ENCODE data around the gene MEX3B. TPM values are rescaled to one million over a fixed set of nuclear protein-coding genes. Genes with fewer than 3 reads are reported as not detected.
"Not testable (repeated sequence)": the region's sequence is repeated elsewhere in the genome, so short reads cannot be mapped to it uniquely, and the experiment has no call there.

The MEX3B gene
- total and polyA plus RNA-seq, 7 donors, result 0.57 to 1.8 (median 1.2) TPM

DNA sequence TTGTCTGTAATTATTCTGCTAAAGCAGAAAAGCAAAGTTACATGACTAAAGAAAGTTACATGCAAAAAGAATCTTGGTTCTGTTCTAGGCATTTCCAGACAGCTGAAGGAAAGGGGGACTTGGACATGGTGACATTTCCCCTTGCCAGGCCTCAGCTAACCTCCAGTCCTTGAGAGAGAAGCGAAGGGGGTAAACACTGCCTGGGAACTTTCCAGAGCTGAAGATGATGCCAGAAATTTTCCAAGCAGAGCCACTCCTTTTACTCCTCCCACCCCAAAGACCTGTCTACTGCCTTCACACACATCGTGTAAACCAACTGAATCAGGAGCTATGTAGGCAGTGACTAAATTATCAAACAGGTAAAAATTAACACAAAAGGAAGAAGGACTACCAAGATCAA, 5.4 kb downstream of the MEX3B start:
- H3K36me3 ChIP-seq (ENCODE audit: insufficient read depth in 1 of 2, low read depth in 1 of 2), result peaks cover 0 to 13% of the 10 kb centered on the region in 2 donors
- no peak for ATAC-seq
- intact Hi-C loops (cut with DNase I), result loop anchor here in 1 of 2 donors (10.0 kb wide), 1 partner anchor 154 kb away; no protein-coding TSS in a partner anchor

DNA sequence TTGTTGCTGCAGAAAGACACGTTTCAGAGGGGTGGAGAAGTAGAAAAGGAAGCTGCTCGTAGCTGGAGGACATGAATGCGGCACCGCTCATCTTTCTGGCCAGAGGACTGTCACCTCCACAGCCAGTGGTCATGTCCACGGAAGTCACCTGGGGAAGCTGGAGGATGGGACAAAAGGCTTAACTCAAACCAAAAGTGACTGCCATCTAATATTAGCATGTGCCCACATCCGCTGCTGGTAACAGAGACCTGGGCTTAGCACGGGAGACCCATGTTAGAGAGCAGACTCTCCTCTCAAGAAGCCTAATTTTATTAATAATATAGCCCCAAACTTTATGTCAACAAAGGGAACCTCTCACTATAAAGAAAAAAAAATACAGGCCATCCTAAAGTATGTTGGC, 5.9 kb downstream of the MEX3B start:
- 93 to 97% (median 93%) methylated on average over 7 of the region's 7 CpGs for WGBS, 3 donors
- H3K4me1 ChIP-seq, result peaks cover 14% of the 10 kb centered on the region
- no peaks in the 10 kb centered on the region for H3K27me3 ChIP-seq (ENCODE audit: insufficient read depth in 3 of 3, low read length in 2 of 3)
- TF ChIP-seq, protein P1, sequence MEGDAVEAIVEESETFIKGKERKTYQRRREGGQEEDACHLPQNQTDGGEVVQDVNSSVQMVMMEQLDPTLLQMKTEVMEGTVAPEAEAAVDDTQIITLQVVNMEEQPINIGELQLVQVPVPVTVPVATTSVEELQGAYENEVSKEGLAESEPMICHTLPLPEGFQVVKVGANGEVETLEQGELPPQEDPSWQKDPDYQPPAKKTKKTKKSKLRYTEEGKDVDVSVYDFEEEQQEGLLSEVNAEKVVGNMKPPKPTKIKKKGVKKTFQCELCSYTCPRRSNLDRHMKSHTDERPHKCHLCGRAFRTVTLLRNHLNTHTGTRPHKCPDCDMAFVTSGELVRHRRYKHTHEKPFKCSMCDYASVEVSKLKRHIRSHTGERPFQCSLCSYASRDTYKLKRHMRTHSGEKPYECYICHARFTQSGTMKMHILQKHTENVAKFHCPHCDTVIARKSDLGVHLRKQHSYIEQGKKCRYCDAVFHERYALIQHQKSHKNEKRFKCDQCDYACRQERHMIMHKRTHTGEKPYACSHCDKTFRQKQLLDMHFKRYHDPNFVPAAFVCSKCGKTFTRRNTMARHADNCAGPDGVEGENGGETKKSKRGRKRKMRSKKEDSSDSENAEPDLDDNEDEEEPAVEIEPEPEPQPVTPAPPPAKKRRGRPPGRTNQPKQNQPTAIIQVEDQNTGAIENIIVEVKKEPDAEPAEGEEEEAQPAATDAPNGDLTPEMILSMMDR (IDR thresholded peaks at IDR 0.05), result no peak
- ATAC-seq (no peak), DNase-seq (no peak)
- peaks cover 0 to 13% of the 10 kb centered on the region in 2 donors for H3K36me3 ChIP-seq (ENCODE audit: insufficient read depth in 1 of 2, low read depth in 1 of 2)
- H3K27ac ChIP-seq, result no peak overlapping the region
- H3K4me3 ChIP-seq, result no peak overlapping the region
- intact Hi-C loops (cut with DNase I), result loop anchor here in 1 of 2 donors (10.0 kb wide), 1 partner anchor 155 kb away; no protein-coding TSS in a partner anchor
- no peaks in the 10 kb centered on the region for H3K9me3 ChIP-seq

More for the DNA sequence above, 5.4 kb downstream of the MEX3B start:
- Histone ChIP-seq H3K4me1 (peaks cover 15% of the 10 kb centered on the region), H3K27me3 (ENCODE audit: insufficient read depth in 3 of 3, low read length in 2 of 3) (no peaks in the 10 kb centered on the region), H3K4me3 (no peak overlapping the region), H3K9me3 (no peaks in the 10 kb centered on the region), H3K27ac (no peak overlapping the region)
- 4 to 15% (median 6%) methylated on average over 2 of the region's 2 CpGs for WGBS, 3 donors
- DNase-seq, result no peak
- TF ChIP-seq, protein P1 (IDR thresholded peaks at IDR 0.05), result no peak

DNA sequence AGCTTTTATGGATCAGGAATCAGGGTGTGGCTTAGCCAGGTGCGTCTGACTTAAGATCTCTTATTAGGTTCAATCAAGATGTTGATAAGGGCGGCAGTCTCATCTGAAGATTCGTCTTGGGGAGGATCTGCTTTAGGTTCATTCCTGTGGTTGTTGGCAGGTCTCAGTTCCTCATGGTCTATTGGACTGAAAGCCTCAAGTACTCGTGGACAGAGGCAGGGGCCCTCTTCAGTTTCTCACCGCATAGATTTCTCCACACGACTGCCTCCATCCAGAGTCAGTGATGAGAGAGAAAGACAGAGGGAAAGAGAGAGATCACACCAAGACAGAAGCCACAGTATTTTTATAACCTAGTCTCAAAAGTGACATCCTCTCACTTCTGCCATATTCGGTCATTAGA, 9.4 kb downstream of the MEX3B start:
- intact Hi-C loops (cut with DNase I), result no loop called here
- TF ChIP-seq, protein P1 (IDR thresholded peaks at IDR 0.05), result no peak
- no peaks in the 10 kb centered on the region for H3K36me3 ChIP-seq (ENCODE audit: insufficient read depth in 1 of 2, low read depth in 1 of 2)
- WGBS, 3 donors, result 92 to 93% (median 92%) methylated on average over 7 of the region's 7 CpGs
- no peak overlapping the region for H3K27ac ChIP-seq
- H3K4me3 ChIP-seq, result no peak overlapping the region
- H3K27me3 ChIP-seq (ENCODE audit: insufficient read depth in 3 of 3, low read length in 2 of 3), result no peaks in the 10 kb centered on the region
- H3K9me3 ChIP-seq, result no peaks in the 10 kb centered on the region
- ATAC-seq (no peak), DNase-seq (no peak)
- H3K4me1 ChIP-seq, result peaks cover 6% of the 10 kb centered on the region

DNA sequence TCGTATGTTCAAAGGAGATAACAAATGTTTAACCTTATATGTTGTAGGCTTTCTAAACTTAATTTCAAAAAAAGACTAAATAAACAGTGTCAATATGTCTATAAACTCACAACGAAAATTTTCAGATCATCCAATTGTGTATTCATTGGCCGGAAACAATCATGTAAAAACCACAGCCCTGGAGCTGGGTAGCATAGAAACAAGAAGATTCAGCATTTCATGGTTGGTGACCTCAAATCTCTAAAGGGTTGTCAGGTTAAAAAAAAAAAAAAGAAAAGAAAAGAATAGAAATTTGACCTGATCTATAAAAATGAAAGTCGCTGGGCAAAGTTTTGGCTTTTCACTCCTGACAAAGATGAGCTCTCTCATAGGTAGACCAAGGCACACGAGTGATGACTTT, 13.9 kb downstream of the MEX3B start:
- 86 to 88% (median 87%) methylated on average over 5 of the region's 5 CpGs for WGBS, 3 donors
- Histone ChIP-seq H3K27me3 (ENCODE audit: insufficient read depth in 3 of 3, low read length in 2 of 3) (no peaks in the 10 kb centered on the region), H3K9me3 (no peaks in the 10 kb centered on the region), H3K4me3 (no peak overlapping the region), H3K36me3 (ENCODE audit: insufficient read depth in 1 of 2, low read depth in 1 of 2) (no peaks in the 10 kb centered on the region), H3K4me1 (no peaks in the 10 kb centered on the region), H3K27ac (no peak overlapping the region)
- TF ChIP-seq, protein P1 (IDR thresholded peaks at IDR 0.05), result no peak
- ATAC-seq, result no peak
- no peak for DNase-seq
- intact Hi-C loops (cut with DNase I), result no loop called here

DNA sequence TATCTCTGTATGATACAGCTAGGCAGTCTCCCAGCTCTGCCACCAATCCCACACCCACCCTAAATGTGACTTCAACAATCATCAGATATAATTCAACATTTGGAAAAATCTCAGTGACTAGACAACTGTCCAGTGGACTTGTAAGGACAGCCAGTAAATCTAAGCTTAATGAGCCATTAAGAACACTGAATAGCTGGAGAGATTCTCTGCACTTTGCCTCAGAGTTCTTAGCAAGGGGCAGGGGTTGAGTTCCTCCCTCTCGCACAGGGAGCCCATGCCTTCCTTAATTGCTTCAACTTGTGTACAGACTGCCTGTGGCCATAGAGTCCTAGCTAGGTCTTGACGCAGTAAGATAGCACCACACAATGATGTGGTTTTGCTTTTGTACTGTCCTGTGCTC, 15.6 kb downstream of the MEX3B start:
- Histone ChIP-seq H3K4me3 (no peak overlapping the region), H3K27ac (no peak overlapping the region), H3K9me3 (no peaks in the 10 kb centered on the region), H3K27me3 (ENCODE audit: insufficient read depth in 3 of 3, low read length in 2 of 3) (no peaks in the 10 kb centered on the region), H3K4me1 (no peaks in the 10 kb centered on the region), H3K36me3 (ENCODE audit: insufficient read depth in 1 of 2, low read depth in 1 of 2) (no peaks in the 10 kb centered on the region)
- no peak for ATAC-seq
- intact Hi-C loops (cut with DNase I), result no loop called here
- TF ChIP-seq, protein P1 (IDR thresholded peaks at IDR 0.05), result no peak
- 76 to 98% (median 89%) methylated on average over 2 of the region's 2 CpGs for WGBS, 3 donors
- no peak for DNase-seq

DNA sequence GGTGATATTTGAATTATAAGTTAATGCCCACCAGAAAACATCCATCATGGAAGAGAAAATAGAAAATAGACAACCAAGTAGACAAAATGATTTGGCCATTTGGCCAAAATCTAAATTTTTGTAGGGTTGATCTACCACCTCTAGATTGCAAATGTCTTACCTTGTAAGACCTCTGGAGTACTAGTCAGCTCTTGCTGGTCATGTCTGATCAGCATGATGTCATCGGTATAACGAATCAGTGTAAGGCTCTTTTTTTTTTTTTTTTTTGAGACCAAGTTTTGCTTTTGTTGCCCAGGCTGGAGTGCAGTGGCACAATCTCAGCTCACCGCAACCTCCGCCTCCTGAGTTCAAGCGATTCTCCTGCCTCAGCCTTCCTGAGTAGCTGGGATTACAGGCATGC, 17.7 kb downstream of the MEX3B start:
- H3K27ac ChIP-seq; H3K9me3 ChIP-seq; intact Hi-C loops (cut with DNase I); H3K4me1 ChIP-seq; ATAC-seq; H3K27me3 ChIP-seq (ENCODE audit: insufficient read depth in 3 of 3, low read length in 2 of 3); DNase-seq; H3K4me3 ChIP-seq; H3K36me3 ChIP-seq (ENCODE audit: insufficient read depth in 1 of 2, low read depth in 1 of 2): not testable (repeated sequence)
- WGBS, 3 donors, result 72 to 76% (median 74%) methylated on average over 5 of the region's 5 CpGs

Data from psoas muscle (tissue), 8 donors.